ENCODE measurements around the gene ARHGAP15.
"Not testable (repeated sequence)": the region's sequence is repeated elsewhere in the genome, so short reads cannot be mapped to it uniquely, and the experiment has no call there.

The ARHGAP15 gene

DNA sequence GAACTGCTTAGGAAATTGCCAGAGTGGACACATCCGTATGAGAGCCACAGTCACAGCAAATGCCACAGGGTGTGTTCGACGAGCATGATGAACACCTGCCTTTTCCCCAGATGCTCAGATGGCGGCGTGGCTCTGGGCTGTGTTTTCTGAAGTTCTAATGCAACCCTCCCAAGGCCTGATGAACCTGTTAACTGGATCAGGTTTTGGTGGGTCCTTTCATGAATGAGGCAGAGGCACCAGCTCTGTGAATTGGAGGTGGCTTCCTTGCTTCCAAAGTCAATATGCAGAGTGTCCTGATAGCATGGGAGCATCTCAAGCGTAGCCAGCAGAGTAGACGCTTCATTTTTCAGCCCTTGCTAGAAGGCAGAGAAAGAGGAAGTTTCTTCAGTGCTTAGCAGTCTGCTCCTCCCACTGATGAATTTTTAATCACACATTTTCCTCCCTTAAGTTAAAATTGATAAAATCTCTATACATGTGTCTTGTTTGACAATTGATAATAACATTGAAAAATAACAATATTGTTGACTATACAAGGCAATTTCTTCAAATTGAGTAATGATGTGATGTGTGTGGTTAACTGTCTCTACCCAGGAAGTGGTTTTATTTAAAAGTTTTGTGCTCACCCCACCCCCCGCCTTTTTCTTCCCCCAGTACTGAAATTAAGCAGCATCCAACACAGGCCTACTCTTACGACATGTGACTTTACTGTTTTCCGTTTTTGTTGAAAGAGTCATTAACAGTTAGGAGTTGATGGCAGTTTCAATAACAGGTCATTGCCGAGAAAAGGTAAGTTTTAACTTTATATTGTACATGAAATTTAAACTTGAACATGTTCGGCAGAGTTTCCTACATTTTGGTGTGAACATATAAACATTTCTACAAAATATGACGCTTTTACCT lies at the start of gene ARHGAP15:
ARHGAP15 (plus strand) TSS at position 739 of the 900 bp plus-strand sequence.
- peak; percentile 17 for DNase-seq (ENCODE audit: low spot score)

DNA sequence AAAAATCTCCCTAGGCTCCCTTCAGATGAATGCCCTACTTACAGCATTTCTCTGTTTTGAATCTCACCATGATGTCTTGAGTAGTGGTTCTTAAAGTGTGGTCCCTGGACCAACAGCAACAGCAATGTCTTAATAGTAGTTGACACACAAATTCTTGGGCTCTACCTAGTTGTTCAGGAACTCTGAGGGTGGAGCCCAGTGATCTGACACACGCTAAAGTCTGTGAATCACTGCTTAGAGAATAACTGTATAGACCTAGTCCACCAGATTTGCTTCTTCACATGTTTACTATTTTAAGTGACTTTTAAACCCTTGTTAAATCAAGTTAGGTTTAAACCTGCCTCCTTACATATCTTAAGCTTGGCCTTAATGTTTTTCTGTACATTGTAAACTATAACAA lies 47.6 kb upstream of the ARHGAP15 start:
- no peak for DNase-seq (ENCODE audit: low spot score)

DNA sequence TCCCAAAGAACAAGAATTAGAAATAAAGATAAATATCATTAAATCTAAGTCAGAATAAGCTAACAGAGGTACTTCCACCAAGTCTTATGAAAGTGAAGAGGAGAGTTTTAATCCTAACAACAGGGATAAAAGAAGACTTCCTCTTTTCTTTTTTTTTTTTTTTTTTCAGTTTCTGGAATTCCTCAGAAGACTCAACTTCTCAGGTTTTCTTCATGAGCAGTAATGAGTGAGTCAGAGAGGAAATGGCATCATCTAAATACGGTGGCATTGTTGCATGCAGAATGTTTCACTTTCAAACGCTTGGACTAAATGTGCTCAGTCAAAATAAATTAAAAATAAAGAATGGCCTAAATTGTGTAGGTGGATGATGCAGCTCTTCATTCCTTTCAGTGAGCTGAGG lies 45.6 kb upstream of the ARHGAP15 start:
- DNase-seq (ENCODE audit: low spot score): no peak

DNA sequence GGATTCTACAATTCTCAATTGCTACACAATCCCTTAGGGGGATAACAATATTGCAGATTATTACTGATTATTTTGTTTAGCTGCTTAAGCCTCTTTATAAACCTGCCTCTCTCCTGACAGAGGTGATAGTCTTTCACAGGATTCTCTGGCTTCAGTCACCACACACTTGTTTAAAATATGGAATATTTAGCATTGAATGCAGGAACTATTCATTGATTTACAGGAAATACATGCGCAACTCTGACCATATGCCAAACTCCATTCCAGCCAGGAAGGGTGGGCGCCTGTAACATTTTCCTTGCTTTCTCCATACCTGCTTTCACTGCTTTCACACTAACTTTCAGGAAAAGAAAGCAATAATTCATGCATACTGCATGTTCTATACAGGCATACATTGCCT lies 44.8 kb upstream of the ARHGAP15 start:
- no peak for DNase-seq (ENCODE audit: low spot score)

DNA sequence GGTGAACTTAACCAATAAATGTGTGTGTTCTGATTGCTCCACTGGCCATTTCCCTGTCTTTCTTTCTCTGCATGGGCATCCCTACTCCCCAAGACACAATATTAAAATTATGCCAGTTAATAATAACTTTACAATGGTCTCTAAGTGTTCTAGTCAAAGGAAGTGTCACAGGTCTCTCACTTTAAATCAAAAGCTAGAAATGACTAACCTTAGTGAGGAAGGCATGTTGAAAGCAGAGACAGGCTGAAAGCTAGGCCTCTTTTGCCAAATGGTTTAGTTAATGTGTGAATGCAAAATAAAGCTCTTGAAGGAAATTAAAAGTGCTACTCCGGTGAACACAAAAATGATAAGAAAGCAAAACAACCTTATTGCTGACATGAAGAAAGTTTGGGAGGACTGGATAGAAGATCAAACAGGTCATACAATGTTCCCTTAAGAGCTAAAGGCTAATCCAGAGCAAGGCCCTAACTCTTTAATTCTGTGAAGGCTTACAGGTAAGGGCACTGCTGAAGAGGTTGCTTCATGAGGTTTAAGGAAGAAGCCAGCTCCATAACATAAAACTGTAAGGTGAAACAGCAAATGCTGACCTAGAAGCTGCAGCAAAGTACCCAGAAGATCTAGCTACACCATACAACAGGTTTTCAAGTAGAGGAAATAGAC lies 44.0 kb upstream of the ARHGAP15 start:
- DNase-seq (ENCODE audit: low spot score): no peak

DNA sequence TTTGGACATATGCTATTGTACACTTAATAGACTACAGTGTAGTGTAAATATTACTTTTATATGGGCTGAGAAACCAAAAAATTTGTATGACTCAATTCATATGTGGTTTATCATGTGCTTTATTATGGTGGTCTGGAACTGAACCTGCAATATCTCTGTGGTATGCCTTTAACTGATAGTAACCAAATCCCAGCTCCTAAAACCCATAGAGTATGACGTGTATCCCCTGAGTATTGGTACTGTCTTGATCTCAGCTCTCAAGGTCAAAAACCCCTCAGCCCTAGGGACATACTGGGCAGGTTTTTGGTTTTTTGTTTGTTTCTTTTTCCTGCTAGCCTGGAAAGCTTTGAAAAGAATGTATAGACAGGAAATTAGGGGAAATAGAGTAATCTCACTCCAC lies 42.2 kb upstream of the ARHGAP15 start:
- DNase-seq (ENCODE audit: low spot score): no peak

DNA sequence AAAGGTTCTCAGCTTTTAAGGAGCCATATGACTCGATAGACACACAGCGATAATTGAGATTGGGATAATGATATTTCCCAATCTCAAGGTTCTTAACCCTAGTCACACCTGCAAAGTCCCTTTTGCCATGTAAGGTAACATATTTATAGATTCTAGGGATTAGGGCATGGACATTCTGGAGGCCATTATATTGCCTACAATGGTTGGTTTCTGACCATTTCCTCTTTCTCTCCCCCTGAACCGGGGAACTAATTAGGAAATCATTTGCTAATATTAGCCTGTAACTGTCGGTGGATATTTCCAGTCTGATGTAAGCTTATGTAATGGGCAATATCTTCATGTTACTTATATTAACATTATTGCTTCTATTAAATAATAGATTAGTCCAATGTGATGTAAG lies 40.8 kb upstream of the ARHGAP15 start:
- no peak for DNase-seq (ENCODE audit: low spot score)

DNA sequence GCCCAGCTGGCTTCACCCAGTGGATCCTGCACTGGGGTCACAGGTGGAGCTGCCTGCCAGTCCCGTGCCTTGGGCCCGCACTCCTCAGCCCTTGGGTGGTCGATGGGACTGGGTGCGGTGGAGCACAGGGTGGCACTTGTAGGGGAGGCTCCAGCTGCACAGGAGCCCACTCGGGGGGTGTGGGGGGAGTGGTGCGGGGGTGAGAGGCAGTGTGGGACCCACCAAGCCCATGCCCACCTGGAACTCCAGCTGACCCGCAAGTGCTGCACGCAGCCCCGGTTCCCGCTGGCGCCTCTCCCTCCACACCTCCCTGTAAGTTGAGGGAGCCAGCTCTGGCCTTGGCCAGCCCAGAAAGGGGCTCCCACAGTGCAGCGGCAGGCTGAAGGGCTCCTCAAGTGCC lies 39.7 kb upstream of the ARHGAP15 start:
- not testable (repeated sequence) for DNase-seq (ENCODE audit: low spot score)

DNA sequence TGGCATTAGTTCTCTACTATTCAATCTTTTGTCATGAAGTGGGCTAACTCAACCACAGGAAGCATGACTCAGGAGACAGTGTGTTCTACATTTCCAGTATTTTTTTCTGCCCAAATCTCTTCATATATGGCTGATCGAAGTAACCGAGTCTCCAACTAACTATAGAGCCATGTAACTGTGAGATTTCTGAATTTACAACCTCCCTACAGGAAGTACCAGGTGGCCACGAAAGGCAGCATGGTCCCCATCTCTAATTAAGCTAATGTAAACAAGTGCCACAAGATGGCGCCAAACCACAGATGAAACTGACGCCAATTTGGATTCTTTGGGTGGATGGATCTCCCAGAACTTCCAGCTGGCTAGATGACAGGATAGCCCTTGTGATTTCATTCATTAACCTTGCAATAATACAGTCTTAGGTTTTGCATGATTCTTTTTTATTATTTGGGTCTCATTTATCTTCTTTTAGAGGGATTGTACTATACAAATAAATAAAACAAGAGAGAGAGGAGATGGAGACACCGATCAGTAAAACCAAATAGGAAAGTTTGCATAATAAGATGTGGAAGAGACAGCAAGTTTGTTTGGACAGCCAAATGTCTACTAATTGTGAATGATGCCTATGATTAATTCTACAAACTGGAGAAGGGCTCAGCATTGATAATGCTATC lies 18.3 kb upstream of the ARHGAP15 start:
- DNase-seq (ENCODE audit: low spot score): peak; percentile 50

DNA sequence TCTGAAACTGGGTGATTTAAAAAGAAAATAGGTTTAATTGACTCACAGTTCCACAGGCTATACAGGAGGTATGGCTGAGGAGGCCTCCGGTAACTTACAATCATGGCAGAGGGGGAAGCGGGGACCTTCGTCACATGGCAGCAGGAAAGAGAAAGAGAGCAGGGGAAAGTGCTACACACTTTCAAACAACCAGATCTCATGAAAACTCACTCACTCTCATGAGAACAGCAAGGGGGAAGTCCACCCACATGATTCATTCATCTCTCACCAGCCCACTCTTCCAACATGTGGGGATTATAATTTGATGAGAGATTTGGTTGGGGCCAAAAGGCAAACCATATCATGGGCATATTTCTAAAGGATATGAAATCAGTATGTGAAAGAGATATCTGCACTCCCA lies 12.0 kb upstream of the ARHGAP15 start:
- no peak for DNase-seq (ENCODE audit: low spot score)

DNA sequence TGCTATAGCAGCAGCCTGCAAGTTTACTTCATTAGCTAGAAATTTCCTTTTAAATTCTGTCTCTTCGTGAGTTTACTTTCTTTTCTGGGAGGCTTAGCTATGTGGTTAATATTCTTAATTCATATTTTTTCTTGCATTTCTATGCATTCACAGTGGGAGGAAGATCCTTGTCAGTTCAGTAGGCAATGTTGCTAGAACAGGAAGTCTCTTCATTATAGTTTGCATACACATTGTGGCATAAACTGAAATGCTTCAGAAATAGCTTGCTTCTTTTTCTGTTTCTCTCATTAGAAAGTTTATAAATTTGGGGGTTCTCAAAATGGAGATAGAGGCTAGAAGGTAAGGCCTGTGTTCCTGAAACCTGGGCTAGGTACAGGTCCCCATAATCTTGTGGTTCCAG lies 8.1 kb upstream of the ARHGAP15 start:
- no peak for DNase-seq (ENCODE audit: low spot score)

DNA sequence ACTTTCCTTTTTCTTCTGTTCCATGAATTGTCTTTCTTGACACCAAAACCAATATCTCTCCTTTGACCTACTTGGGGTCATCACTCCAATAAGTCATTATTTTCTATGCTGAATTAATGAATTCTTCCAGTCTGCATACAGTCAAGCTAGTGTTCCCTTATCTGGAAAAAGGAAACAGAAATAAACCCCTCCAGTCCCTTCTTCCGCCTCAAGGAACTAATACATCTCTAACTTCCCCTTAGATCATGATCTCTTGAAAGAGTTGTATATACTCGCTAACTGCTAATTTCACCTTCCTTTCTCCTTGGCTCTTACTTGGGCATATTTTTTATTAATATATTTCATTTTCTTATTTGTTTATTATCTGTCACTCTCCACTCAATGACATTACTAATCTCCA lies 7.3 kb upstream of the ARHGAP15 start:
- DNase-seq (ENCODE audit: low spot score): no peak

DNA sequence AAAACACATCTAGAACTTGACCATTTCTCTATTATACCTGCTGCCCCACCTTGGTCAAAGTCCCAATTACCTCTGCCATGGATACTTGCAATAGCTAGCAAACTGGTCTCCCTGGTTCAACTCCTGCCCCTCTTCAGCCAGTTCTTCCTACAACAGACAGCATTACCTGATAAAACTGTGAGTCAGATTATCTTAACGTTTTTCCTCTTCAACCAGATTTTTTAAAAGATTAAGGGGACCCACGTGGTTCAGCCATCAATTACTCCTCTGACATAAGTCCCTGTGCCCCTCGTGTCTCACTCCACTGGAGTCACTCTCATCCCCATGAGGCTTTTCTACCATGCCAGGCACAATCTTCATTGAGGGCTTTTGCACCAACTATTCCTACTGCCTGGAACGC lies 5.3 kb upstream of the ARHGAP15 start:
- DNase-seq (ENCODE audit: low spot score): no peak

DNA sequence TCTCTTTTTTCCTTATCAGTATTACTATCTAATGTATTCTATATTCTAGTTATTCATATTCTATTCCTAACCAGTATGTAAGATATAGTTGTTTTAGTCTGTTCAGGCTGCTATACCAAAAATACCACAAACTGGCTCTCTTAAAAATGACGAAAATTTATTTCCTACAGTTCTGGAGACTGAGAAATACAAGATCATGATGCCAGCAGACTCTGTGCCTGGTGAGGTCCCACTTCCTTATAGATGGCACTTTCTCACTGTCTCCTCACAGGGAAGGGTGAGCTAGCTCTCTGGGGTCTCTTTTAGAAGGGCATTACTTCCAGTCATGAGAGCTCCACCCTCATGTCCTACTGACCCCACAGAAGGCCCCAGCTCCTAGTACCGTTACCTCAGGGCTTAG lies 4.8 kb upstream of the ARHGAP15 start:
- no peak for DNase-seq (ENCODE audit: low spot score)

DNA sequence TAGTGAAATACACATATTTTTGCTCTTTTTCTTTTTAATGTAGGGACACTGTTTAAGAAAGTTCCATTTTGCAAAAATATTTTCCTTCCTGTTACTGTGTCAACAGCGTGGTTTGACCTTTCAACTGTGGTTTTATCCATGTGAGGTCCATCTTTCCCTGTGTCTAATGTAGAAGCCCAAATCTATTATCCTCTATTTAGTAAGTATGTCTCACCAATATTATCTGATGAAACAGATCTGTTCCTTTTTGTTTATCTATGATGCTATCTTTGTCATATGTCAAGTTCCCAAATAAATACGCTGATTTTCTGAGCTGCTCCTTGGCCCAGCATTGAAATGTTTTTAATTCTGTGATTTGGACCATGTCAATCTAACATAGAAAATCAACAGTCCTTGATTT lies 3.5 kb upstream of the ARHGAP15 start:
- no peak for DNase-seq (ENCODE audit: low spot score)

DNA sequence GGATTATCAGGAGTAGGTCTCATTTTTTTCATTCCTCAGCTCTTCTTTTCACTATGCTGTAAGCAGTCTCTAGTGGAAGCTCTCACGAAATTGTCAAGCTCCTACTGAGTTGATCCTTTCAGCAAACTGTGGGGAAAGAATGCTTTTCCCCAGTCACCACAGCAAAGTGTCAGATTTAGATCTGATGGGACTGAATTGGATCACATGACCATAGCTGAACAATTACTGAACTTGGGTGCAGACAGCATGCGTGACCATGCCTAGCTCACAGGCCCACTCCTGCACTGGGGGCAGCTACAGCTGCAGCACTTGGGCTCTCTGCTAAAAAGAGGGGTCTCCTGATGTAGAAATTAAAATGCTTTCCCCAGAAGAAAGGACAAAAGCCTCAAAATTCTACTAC lies 3.1 kb downstream of the ARHGAP15 start:
- no peak for DNase-seq (ENCODE audit: low spot score)

DNA sequence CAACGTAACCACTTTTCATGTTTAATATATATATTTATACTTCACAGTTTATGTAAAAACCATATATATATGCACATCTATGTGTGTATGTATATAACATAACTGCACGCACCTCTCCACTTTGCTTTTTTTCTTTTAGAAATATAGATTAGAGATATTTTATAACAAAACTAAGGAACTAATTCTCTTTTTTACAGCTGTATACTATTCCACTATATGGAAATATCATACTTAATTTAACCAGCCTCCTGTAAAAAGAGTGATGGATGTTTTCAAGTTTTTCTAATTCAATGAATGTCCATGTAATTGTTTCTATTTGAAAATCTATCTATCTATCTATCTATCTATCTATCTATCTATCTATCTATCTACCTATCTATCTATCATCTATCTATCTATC lies 4.6 kb downstream of the ARHGAP15 start:
- no peak for DNase-seq (ENCODE audit: low spot score)

DNA sequence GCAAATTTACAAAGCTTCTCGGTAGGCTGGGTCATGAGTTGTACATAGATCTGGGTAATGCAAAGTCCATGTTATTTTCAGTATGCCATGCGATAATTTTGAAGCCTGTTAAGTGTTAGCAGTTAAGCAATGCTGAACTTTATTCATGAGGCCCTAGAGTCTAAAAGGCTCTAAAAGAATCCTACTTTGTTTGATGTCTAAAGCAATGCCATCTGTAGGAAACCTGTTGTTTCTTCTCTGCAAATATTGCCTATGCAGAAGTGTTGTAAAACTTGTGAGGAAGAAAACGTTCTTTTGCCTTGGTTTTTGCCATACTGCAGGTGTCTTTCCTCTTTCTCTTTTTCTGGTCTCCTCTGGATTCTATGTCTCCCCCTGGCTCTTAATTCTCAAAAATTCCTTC lies 9.1 kb downstream of the ARHGAP15 start:
- DNase-seq (ENCODE audit: low spot score): no peak

DNA sequence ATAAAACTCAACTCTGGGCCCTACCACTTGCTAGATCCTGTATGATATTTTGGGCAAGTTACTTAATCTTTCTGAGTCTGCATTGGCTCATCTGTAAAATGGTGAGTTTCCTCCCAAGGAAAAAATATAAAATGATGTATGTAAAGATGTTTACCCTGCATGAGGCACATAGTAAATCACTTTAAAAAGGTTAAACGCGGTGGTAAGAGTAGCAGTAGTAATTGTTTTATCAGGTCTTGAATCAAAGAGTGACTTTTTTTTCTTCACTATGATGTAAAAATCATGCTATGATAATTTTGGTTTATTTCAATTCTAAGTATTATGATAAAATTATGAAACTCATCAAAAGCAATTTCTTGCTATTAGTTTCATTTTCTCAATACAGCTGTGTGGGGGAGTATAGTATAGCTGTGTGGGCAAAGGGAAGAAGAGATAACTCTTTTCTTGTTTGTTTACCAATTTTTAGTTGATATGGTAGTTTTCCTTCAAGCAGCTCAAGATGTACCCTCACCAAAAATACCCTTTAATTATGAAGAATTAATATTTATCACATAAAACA lies 10.7 kb downstream of the ARHGAP15 start:
- DNase-seq (ENCODE audit: low spot score): no peak

DNA sequence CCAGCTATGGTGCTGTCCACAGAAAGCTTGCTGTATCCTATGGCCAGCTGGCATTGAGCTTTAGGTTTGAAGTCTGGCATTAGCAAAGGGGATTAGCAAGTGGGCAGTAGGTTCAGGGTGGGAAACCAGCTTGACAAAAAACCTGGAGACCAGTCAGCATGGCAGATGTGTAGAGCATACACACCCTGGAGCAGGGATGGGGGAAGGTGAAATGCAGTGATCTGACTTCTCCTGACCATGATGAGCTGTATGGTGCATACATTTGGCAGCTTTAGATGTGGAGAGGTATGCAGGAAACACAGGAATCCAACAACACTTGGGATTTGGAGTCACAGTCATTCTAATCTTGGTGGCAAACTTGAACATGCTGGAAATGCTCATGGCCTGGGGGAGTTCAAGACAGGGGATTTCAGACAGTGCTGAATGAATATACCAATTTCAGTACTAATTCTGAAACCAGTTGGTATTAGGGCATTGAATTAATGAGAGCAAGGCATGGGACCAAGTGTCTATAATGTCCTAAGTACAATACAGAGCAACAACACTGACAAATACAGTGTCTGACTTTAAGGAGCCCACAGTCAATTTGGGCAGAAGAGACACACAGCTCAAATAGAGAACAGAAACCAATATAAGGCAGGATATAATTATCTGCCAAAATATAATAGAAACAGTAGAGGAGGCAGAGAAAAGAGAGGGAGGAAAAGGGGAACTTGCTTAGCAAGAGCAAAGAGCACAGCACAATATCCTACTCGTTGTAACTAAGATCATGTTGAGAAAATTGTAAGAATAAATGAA lies 11.8 kb downstream of the ARHGAP15 start:
- DNase-seq (ENCODE audit: low spot score): no peak

DNA sequence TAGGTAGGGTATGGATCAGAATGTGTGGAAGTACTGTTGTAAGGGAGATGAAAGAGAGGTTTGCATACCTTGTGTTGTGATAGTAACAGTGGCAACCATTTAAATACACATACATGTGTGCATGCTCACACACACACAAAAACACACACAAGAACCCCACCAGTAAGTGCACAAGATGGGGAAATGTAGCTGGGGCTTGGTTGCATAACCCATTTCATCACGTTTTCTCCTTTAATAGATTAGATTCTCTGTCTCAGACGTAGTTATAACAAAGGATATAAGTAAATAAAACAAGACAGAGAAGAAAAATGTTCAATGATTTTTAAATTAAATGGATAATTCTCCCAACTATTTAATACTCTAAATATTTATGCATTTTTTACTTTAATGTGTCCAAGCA lies 13.4 kb downstream of the ARHGAP15 start:
- no peak for DNase-seq (ENCODE audit: low spot score)
